ENCODE measurements around the gene CAB39.
A peak's percentile ranks its signal among the peaks of the same experiment; 100 is the strongest.

Gene CAB39

DNA sequence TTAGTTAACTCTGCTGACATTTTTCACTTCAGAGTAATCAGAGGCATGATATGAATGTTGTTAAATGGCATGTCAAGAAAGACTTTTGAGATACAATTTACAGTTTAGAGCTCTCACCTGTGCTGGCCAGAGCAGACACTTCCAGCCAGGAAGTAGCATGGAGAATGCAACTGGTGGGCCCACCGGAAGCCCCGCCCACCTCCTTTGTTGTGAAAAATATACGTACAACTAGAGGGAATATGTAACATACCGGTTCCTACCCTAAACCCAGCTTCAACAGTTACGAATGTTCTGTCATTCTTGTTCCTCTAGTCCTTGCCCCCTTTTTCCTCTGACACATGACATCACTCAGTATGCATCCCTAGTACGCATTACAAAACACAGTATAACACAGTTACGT lies 81.9 kb downstream of the CAB39 start:
- no peak overlapping the region for H3K27ac ChIP-seq

DNA sequence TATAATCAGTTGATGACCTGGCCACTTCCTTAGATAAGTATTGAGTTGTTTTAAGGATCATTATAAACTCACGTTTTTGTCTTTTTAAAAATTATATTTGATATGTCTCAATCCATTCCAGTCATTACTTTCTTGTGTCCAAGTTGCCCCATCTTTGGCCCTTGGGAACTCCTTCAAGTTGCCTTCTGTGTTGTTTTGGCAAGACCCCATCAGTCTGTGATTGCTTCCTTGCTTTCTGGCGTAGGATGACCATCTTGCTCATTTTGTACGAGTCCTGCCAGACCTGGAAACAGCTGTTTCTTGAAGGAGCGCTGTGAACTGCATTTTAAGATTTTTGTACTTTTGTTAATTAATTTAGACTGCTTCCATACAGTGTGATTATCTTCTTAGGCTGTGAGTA lies 83.2 kb downstream of the CAB39 start:
- TF ChIP-seq, protein P1, sequence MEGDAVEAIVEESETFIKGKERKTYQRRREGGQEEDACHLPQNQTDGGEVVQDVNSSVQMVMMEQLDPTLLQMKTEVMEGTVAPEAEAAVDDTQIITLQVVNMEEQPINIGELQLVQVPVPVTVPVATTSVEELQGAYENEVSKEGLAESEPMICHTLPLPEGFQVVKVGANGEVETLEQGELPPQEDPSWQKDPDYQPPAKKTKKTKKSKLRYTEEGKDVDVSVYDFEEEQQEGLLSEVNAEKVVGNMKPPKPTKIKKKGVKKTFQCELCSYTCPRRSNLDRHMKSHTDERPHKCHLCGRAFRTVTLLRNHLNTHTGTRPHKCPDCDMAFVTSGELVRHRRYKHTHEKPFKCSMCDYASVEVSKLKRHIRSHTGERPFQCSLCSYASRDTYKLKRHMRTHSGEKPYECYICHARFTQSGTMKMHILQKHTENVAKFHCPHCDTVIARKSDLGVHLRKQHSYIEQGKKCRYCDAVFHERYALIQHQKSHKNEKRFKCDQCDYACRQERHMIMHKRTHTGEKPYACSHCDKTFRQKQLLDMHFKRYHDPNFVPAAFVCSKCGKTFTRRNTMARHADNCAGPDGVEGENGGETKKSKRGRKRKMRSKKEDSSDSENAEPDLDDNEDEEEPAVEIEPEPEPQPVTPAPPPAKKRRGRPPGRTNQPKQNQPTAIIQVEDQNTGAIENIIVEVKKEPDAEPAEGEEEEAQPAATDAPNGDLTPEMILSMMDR (IDR thresholded peaks at IDR 0.05), result no peak
- no peak for TF ChIP-seq ZFX (IDR thresholded peaks at IDR 0.05; ENCODE audit: borderline replicate concordance)
- no peak overlapping the region for H3K27ac ChIP-seq

More for the DNA sequence above, 81.9 kb downstream of the CAB39 start:
- TF ChIP-seq ZFX (IDR thresholded peaks at IDR 0.05; ENCODE audit: borderline replicate concordance), result no peak
- TF ChIP-seq, protein P1 (IDR thresholded peaks at IDR 0.05), result no peak

DNA sequence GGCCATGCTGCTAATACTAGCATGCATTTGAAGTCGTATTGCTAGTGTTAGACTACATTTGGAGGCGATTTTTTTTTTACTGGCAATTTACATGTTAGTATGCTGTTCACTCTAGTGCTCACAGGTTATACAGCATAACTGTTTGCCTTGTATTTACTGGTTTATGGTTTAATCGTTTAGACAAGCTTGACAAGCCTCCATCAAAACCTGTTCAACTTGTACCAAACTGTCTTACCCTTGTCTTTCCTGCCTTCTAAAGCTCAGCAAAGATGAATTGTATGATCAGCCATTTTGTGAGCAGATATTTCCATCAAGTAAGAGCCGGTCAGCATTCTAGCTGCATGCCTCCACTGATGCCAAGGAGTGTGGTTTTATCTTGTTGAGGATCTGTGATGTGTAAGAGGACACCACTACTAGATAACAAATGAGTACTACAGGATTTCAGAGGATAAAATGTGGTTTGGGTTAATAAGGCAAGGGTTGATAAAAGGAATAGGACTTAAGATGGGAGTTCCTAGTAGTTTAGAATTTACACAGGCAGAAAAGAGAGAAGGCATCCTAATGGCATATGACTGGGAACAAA lies 83.7 kb downstream of the CAB39 start:
- no peak overlapping the region for H3K27ac ChIP-seq
- TF ChIP-seq ZFX (IDR thresholded peaks at IDR 0.05; ENCODE audit: borderline replicate concordance), result no peak
- TF ChIP-seq, protein P1 (IDR thresholded peaks at IDR 0.05), result no peak

DNA sequence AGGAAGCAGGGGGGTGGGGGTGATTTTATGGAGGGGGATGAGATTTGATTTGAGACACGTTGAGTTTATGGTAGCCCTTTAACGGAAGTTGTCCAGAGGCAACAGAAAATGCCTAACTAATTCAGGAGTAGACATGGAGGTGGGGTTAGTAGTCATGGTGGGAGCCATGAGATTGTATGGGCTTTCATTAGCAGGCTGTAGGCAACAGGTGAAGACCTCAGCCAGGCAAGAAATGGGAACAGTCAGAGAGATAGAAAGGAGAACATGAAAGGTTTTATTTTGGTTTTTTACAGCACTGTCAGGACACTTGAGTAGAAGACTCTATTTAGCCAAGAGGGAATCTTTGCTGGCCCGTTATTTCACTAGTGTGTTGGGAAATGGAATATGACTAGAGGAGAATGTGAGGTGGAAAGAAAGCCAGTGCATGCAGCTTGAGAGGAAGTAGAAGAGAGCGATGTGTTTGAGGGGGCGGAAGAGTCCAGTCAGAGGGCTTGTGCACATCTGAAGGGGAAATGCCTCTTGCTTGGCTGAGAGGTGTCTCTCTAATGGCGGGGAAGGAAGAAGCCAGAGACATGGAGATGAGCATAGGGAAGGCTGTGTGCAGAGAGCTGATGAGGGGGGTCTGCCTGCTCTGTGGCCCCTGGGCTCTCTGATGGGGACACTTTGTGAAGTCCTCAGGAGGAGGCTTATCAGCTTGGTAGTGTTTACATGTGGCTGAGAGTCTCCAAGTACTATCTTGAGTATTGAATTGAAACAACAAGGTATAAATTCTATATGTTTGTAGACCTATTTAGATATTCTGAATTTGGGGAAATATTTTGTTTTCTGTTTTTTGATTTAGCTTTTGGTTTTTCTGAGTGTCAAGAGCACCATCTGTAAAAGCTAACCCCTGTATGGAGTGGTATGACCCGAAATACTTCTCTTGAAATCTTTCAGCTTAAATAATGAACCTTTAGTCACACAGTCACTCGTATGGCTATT lies 85.2 kb downstream of the CAB39 start:
- no peak for TF ChIP-seq ZFX (IDR thresholded peaks at IDR 0.05; ENCODE audit: borderline replicate concordance)
- TF ChIP-seq, protein P1 (IDR thresholded peaks at IDR 0.05), result no peak
- H3K27ac ChIP-seq, result no peak overlapping the region

DNA sequence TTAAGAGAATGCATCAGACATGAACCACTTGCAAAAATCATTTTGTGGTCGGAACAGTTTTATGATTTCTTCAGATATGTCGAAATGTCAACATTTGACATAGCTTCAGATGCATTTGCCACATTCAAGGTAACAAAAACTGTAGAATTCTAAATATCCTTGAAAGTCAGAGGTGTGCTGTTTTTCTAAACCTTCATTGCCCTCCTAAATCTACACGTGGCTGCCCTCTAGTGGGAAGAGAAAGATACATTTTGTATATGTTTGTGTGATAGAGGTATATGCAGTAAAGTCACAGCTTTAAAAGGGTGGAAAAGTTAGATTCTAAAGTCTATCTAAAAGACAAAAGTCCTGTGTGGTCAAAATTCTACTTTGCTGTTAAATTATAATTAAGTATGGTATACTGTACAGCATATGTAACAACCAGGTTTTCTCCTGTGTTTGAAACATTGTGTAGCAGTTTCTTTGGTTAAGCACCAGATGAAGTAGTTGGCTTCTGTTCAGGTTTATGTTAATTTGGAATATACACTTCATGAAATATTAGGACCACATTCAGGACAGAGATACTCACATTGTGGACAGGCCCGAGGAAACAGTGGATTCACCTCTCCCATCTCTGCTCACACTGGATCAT lies 86.2 kb downstream of the CAB39 start:
- no peak for TF ChIP-seq ZFX (IDR thresholded peaks at IDR 0.05; ENCODE audit: borderline replicate concordance)
- TF ChIP-seq, protein P1 (IDR thresholded peaks at IDR 0.05), result peak; percentile 80
- H3K27ac ChIP-seq, result no peak overlapping the region

DNA sequence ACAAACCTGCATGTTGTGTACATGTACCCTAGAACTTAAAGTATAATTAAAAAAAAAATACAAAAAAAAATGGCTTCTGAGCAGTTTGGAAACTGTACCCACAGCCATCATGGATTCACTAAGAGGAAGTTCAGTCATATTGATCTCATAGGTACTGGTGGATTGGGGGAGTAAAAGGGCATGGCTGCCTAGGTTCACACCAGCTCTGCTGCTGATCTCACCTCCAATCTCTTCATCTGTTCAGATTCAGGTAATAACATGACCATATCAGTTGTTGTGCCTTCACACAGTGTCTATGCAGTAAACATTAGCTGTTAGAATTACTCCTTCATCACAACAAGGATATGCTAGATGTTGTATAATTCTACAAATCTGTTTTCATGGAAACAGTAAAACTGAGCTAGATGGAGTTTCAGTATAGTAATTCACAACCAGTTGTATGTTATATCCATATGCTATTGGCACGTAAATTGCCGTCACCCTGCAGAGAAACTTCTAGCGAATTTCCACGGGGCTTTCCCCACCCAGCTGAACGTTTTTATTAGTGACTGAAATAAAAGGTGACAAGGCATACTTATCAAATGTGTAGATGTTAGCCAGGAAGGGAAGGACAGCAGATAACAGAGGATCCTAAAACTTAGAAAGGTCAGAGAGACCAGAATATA lies 92.8 kb downstream of the CAB39 start:
- TF ChIP-seq ZFX (IDR thresholded peaks at IDR 0.05; ENCODE audit: borderline replicate concordance), result no peak
- TF ChIP-seq, protein P1 (IDR thresholded peaks at IDR 0.05), result no peak
- H3K27ac ChIP-seq, result no peak overlapping the region
